ENCODE results near the gene HAGH. TPM values are rescaled to one million over a fixed set of nuclear protein-coding genes. Genes with fewer than 3 reads are reported as not detected.

HAGH gene
- total and polyA plus RNA-seq, 9 of the 15 experiments (the other 6 are each of a cell fraction or from before 2014, with no cell fraction given): 0.46 to 35.1 (median 16.8) TPM

- CTCF ChIA-PET (ENCODE audit: low intra/inter-chr PET ratio): no interaction called here
- FAIRE-seq (no peak), DNase-seq (ENCODE audit: extremely low read depth in 1 of 4, low spot score in 3 of 4) (peak; percentile 40 to 71 (median 56)), ATAC-seq (peak; percentile 95)
- Histone ChIP-seq H3K4me1 (replicated peaks in 1 of 2; ENCODE audit: control insufficient read depth in 2 of 2, insufficient read depth in 2 of 2, low read length in 2 of 2) (peaks cover 0 to 20% of the 10 kb centered on the region in 2 experiments; a peak in 3 of 5 replicates), H4K20me1 (replicated peaks; ENCODE audit: control insufficient read depth, insufficient read depth, low read length) (no peaks in the 10 kb centered on the region; the same call in 1 of the 2 replicates), H3K9me1 (ENCODE audit: control insufficient read depth, insufficient read depth, low read length) (no peaks in the 10 kb centered on the region), H3K9ac (ENCODE audit: insufficient read depth in 1 of 2, low read depth in 2 of 2, low read length in 2 of 2) (0 out of 4 replicates have a peak overlapping the region, but pooled peaks of 1 of the 2 experiments have one; percentile 17), H3K27me3 (ENCODE audit: control insufficient read depth in 2 of 2, insufficient read depth in 2 of 2, low read length in 2 of 2) (no peaks in the 10 kb centered on the region), H3K36me3 (ENCODE audit: control insufficient read depth, insufficient read depth, low read length) (peaks cover 3% of the 10 kb centered on the region; the same call in 1 of the 3 replicates), H2AFZ (ENCODE audit: low read depth, low read length) (no peak overlapping the region), H3K4me2 (ENCODE audit: insufficient read depth, low read length) (no peak overlapping the region), H3K9me3 (replicated peaks; ENCODE audit: control insufficient read depth, insufficient read depth, low read depth, low read length) (no peaks in the 10 kb centered on the region), H3K79me2 (ENCODE audit: control insufficient read depth, insufficient read depth, low read length) (no peaks in the 10 kb centered on the region), H3K4me3 (no peak overlapping the region), H3K27ac (ENCODE audit: extremely low read depth, low read depth, low read length) (no peak overlapping the region)
- in situ Hi-C loops (cut with MboI) (no loop called here), intact Hi-C loops (cut with micrococcal nuclease) (no loop called here)
- POLR2A ChIA-PET: no interaction called here
- WGBS (ENCODE audit: insufficient coverage, low coverage, missing lambda C conversion rate): 53% methylated on average over 15 of the region's 28 CpGs
- TF ChIP-seq DLX4 (CRISPR knock-in tag; IDR thresholded peaks at IDR 0.05) (no peak), CTCF (IDR thresholded peaks at IDR 0.05 in 2 of 3, conservative IDR thresholded peaks at IDR 0.05 in 1 of 3; ENCODE audit: insufficient read depth in 2 of 3, low read depth in 1 of 3, low read length in 3 of 3) (peak in 2 of 3 experiments; percentile 21 to 39; a peak in 3 of 6 replicates), E2F6 (IDR thresholded peaks at IDR 0.05; ENCODE audit: borderline replicate concordance in 1 of 2, extremely low read depth in 1 of 2, insufficient read depth in 1 of 2, insufficient read length in 1 of 2, low read depth in 1 of 2, low read length in 1 of 2, poor library complexity in 1 of 2, severe bottlenecking in 1 of 2) (peak in 1 of 2 experiments; percentile 17), MNT (conservative IDR thresholded peaks at IDR 0.05) (0 out of 4 replicates have a peak, but pooled peaks of 1 of the 2 experiments have one; percentile 31), NRF1 (conservative IDR thresholded peaks at IDR 0.05 in 1 of 2, IDR thresholded peaks at IDR 0.05 in 1 of 2) (0 out of 4 replicates have a peak, but pooled peaks of 1 of the 2 experiments have one; percentile 12), YBX1 (IDR thresholded peaks at IDR 0.05) (no peak)
- no TSS peak for BruUV-seq (replicated peaks)
Measured at GRCh38 chr16:1809281-1809801, 17.3 kb downstream of the HAGH start.

Data from K562 (cell line).